HL-60 (cell line): Measurements from ENCODE around the gene ENPEP.

ENCODE experiments used
- CTCF ChIP-seq: IDR thresholded peaks from one replicate; pipeline ENCODE4 v1.5.1; 2011; ENCODE audit warnings: low read length, control low read depth, inconsistent platforms; ENCODE audit not compliant: insufficient read depth
- POLR2AphosphoS5 ChIP-seq: IDR thresholded peaks from 2 replicates; pipeline ENCODE4 v1.6.1; 2012; ENCODE audit warnings: low read depth

GRCh38 chr4:110483516-110483915, 7.6 kb downstream of the ENPEP start:
- TF ChIP-seq CTCF = no peak
- no peak for TF ChIP-seq POLR2AphosphoS5
